Tibial nerve (tissue), 3 donors: ENCODE data around the gene SUSD4.

ENCODE experiments used
- POLR2A ChIP-seq, 2 donors: fragments of 450-650 bp; IDR thresholded peaks; one replicate each; pipeline ENCODE4 v1.6.1; 2017; ENCODE audit warnings: antibody characterized with exemption in 2 of 2, mild to moderate bottlenecking in 2 of 2, moderate library complexity in 2 of 2
- TF ChIP-seq, protein P1 (sequence below), 5 experiments: fragments of 200-600 bp in 3 of 5; fragments of 450-650 bp in 2 of 5; sonication (generic) in 3 of 5; IDR thresholded peaks; one replicate each; pipeline ENCODE4 v1.5.1; 2016 to 2019; ENCODE audit warnings: antibody characterized with exemption in 5 of 5, mild to moderate bottlenecking in 3 of 5, moderate library complexity in 2 of 5

DNA sequence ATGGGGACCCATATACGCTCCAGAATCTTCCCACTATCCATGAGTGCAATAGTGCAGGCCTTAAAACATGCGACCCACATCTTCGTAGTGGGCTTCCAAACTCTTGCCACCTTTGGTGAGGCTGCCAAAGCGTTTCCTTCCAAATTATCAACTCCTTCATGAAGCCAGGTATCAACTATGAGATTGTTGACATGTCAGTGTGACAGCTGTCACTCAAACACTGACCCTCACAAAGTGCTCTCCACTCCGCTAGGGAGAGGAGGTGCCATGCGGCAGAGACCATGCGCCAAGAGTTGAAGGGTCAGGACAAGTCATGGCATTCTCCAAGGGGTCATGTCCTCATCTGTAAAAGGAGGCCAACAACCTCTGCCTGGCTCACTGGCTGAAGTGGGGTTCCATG lies 103.3 kb downstream of the SUSD4 start:
- TF ChIP-seq, protein P1, sequence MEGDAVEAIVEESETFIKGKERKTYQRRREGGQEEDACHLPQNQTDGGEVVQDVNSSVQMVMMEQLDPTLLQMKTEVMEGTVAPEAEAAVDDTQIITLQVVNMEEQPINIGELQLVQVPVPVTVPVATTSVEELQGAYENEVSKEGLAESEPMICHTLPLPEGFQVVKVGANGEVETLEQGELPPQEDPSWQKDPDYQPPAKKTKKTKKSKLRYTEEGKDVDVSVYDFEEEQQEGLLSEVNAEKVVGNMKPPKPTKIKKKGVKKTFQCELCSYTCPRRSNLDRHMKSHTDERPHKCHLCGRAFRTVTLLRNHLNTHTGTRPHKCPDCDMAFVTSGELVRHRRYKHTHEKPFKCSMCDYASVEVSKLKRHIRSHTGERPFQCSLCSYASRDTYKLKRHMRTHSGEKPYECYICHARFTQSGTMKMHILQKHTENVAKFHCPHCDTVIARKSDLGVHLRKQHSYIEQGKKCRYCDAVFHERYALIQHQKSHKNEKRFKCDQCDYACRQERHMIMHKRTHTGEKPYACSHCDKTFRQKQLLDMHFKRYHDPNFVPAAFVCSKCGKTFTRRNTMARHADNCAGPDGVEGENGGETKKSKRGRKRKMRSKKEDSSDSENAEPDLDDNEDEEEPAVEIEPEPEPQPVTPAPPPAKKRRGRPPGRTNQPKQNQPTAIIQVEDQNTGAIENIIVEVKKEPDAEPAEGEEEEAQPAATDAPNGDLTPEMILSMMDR (IDR thresholded peaks at IDR 0.05): no peak
- no peak for TF ChIP-seq POLR2A (IDR thresholded peaks at IDR 0.05)
